ENCODE results near the gene DMD. TPM values are rescaled to one million over a fixed set of nuclear protein-coding genes. Genes with fewer than 3 reads are reported as not detected.

Gene DMD
- total RNA-seq, 1 experiment from 2014 or later: 25.3 TPM

GRCh38 chrX:31201503-31201902 lies 2009.8 kb downstream of the DMD start:
- BruUV-seq (replicated peaks): no TSS peak
- H4K20me1 ChIP-seq (ENCODE audit: insufficient read depth): no peaks in the 10 kb centered on the region
- ChIA-PET CTCF (no interaction called here), POLR2A (ENCODE audit: unreplicated experiment) (no interaction called here)
- TF ChIP-seq CTCF (conservative IDR thresholded peaks at IDR 0.05): no peak
- no peak for TF ChIP-seq EZH2 (IDR thresholded peaks at IDR 0.05; ENCODE audit: low read depth)
- H3K27me3 ChIP-seq (ENCODE audit: insufficient read depth, low read depth): no peaks in the 10 kb centered on the region
- DNase-seq: no peak
- H3K36me3 ChIP-seq (ENCODE audit: low read depth): no peaks in the 10 kb centered on the region
- H2AFZ ChIP-seq: no peak overlapping the region
- no peak overlapping the region for H3K4me2 ChIP-seq
- no peaks in the 10 kb centered on the region for H3F3A ChIP-seq (ENCODE audit: insufficient read depth, low read depth)
- H3K4me3 ChIP-seq: no peak overlapping the region
- intact Hi-C loops (cut with micrococcal nuclease; ENCODE audit: unreplicated experiment): no loop called here
- H3K9me3 ChIP-seq (ENCODE audit: insufficient read depth, low read depth): no peaks in the 10 kb centered on the region
- H3K27ac ChIP-seq: no peak overlapping the region
- no peaks in the 10 kb centered on the region for H3K4me1 ChIP-seq (replicated peaks; ENCODE audit: insufficient read depth)
- H3K79me2 ChIP-seq (ENCODE audit: low read depth): no peaks in the 10 kb centered on the region
- H3K9me2 ChIP-seq (ENCODE audit: insufficient read depth): no peaks in the 10 kb centered on the region

GRCh38 chrX:31200430-31200829 lies 2010.9 kb downstream of the DMD start:
- no peaks in the 10 kb centered on the region for H3K4me1 ChIP-seq (replicated peaks; ENCODE audit: insufficient read depth)
- H3K9me2 ChIP-seq (ENCODE audit: insufficient read depth): no peaks in the 10 kb centered on the region
- H3K27ac ChIP-seq: no peak overlapping the region
- no peaks in the 10 kb centered on the region for H3K27me3 ChIP-seq (ENCODE audit: insufficient read depth, low read depth)
- intact Hi-C loops (cut with micrococcal nuclease; ENCODE audit: unreplicated experiment): no loop called here
- H3F3A ChIP-seq (ENCODE audit: insufficient read depth, low read depth): no peaks in the 10 kb centered on the region
- ChIA-PET POLR2A (ENCODE audit: unreplicated experiment) (no interaction called here), CTCF (no interaction called here)
- no peaks in the 10 kb centered on the region for H3K9me3 ChIP-seq (ENCODE audit: insufficient read depth, low read depth)
- H2AFZ ChIP-seq: no peak overlapping the region
- no peaks in the 10 kb centered on the region for H4K20me1 ChIP-seq (ENCODE audit: insufficient read depth)
- TF ChIP-seq CTCF (conservative IDR thresholded peaks at IDR 0.05) (no peak), EZH2 (IDR thresholded peaks at IDR 0.05; ENCODE audit: low read depth) (no peak)
- H3K79me2 ChIP-seq (ENCODE audit: low read depth): no peaks in the 10 kb centered on the region
- no peak overlapping the region for H3K4me3 ChIP-seq
- H3K36me3 ChIP-seq (ENCODE audit: low read depth): no peaks in the 10 kb centered on the region
- no peak for DNase-seq
- no TSS peak for BruUV-seq (replicated peaks)
- no peak overlapping the region for H3K4me2 ChIP-seq

GRCh38 chrX:31199840-31200114 lies 2011.6 kb downstream of the DMD start:
- no peaks in the 10 kb centered on the region for H3F3A ChIP-seq (ENCODE audit: insufficient read depth, low read depth)
- no peak overlapping the region for H3K4me2 ChIP-seq
- DNase-seq: no peak
- POLR2A ChIA-PET (ENCODE audit: unreplicated experiment): no interaction called here
- no peaks in the 10 kb centered on the region for H3K4me1 ChIP-seq (replicated peaks; ENCODE audit: insufficient read depth)
- no peaks in the 10 kb centered on the region for H4K20me1 ChIP-seq (ENCODE audit: insufficient read depth)
- H3K36me3 ChIP-seq (ENCODE audit: low read depth): no peaks in the 10 kb centered on the region
- no peak for TF ChIP-seq CTCF (conservative IDR thresholded peaks at IDR 0.05)
- TF ChIP-seq EZH2 (IDR thresholded peaks at IDR 0.05; ENCODE audit: low read depth): no peak
- no peak overlapping the region for H3K27ac ChIP-seq
- H3K79me2 ChIP-seq (ENCODE audit: low read depth): no peaks in the 10 kb centered on the region
- BruUV-seq (replicated peaks): no TSS peak
- no peak overlapping the region for H2AFZ ChIP-seq
- H3K9me3 ChIP-seq (ENCODE audit: insufficient read depth, low read depth): no peaks in the 10 kb centered on the region
- no peaks in the 10 kb centered on the region for H3K9me2 ChIP-seq (ENCODE audit: insufficient read depth)
- H3K4me3 ChIP-seq: no peak overlapping the region
- H3K27me3 ChIP-seq (ENCODE audit: insufficient read depth, low read depth): no peaks in the 10 kb centered on the region
- CTCF ChIA-PET: no interaction called here
- intact Hi-C loops (cut with micrococcal nuclease; ENCODE audit: unreplicated experiment): no loop called here
